ENCODE data around the gene CCNE1.
A peak's percentile ranks its signal among the peaks of the same experiment; 100 is the strongest.

Gene CCNE1

GRCh38 chr19:29861574-29861973 lies 49.8 kb downstream of the CCNE1 start:
- Histone ChIP-seq H3K27ac (no peak overlapping the region), H3K4me3 (no peak overlapping the region)

- Histone ChIP-seq H3K4me3 (no peak overlapping the region), H3K27ac (no peak overlapping the region)
Observed at GRCh38 chr19:29866011-29866410, 54.2 kb downstream of the CCNE1 start.

- no peak overlapping the region for H3K27ac ChIP-seq
- H3K4me3 ChIP-seq: no peak overlapping the region
Observed at GRCh38 chr19:29867984-29868383, 56.2 kb downstream of the CCNE1 start.

GRCh38 chr19:29871143-29871542 lies 59.4 kb downstream of the CCNE1 start:
- Histone ChIP-seq H3K4me3 (no peak overlapping the region), H3K27ac (no peak overlapping the region)

- H3K4me3 ChIP-seq: no peak overlapping the region
- H3K27ac ChIP-seq: no peak overlapping the region
Observed at GRCh38 chr19:29872224-29872731, 60.5 kb downstream of the CCNE1 start.

GRCh38 chr19:29873024-29873800 lies 61.4 kb downstream of the CCNE1 start:
- H3K4me3 ChIP-seq: peak overlapping the region; percentile 18 to 40 (median 33)
- no peak overlapping the region for H3K27ac ChIP-seq

Measured in skin epidermis (tissue), 12 donors.